Measurements from ENCODE around the gene GSTM4.

GRCh38 chr1:109618661-109619575 lies 37.0 kb upstream of the GSTM4 start:
- TF ChIP-seq CTCF (IDR thresholded peaks at IDR 0.05; ENCODE audit: insufficient read depth, low read length): no peak
- no peak for TF ChIP-seq SPI1 (IDR thresholded peaks at IDR 0.05; ENCODE audit: borderline replicate concordance, low read depth)
- peak; percentile 24; the same call in 1 of the 2 replicates for TF ChIP-seq GABPA (IDR thresholded peaks at IDR 0.05; ENCODE audit: low read depth)
- TF ChIP-seq REST (IDR thresholded peaks at IDR 0.05; ENCODE audit: insufficient replicate concordance, low read depth): no peak
